ENCODE results near the gene ACSM2B. TPM values are rescaled to one million over a fixed set of nuclear protein-coding genes. Genes with fewer than 3 reads are reported as not detected.
"Not testable (repeated sequence)": the region's sequence is repeated elsewhere in the genome, so short reads cannot be mapped to it uniquely, and the experiment has no call there.

ACSM2B gene
- total and polyA plus RNA-seq, 2 donors (not counting 3 experiments of a cell fraction or from before 2014, with no cell fraction given): 0.07 TPM; not detected in 1

DNA sequence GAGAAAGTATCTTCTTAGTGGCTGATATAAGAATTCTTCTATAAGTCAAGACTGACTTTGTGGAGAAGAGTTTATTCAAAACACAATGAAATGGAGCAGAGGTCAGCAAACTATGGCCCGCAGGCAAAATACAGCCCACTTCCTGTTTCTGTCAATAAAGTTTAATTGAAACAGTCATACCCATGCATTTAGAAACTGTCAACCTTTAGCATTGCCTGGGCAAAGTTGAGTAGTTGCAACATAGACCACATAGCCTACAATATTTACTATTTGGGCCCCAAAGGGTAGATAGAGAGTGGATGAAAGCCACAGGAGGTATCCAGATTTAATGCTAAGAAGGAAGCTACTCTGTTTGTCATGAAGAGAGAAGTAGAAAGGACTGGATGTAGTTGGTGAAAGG, 38.0 kb downstream of the ACSM2B start:
- Histone ChIP-seq H3K9me1 (replicated peaks; ENCODE audit: control insufficient read depth, extremely low read depth, insufficient read depth, low read length) (no peaks in the 10 kb centered on the region), H3K27me3 (ENCODE audit: control insufficient read depth in 2 of 2, insufficient read depth in 2 of 2, low read length in 2 of 2) (no peaks in the 10 kb centered on the region), H3K9me3 (replicated peaks; ENCODE audit: control insufficient read depth, insufficient read depth, low read length) (no peaks in the 10 kb centered on the region), H3K4me3 (replicated peaks in 1 of 3; ENCODE audit: insufficient read depth in 1 of 3, low read depth in 1 of 3, low read length in 3 of 3) (no peak overlapping the region), H3K9ac (replicated peaks; ENCODE audit: extremely low read depth, insufficient read depth, low read length) (no peak overlapping the region), H3K79me2 (ENCODE audit: control insufficient read depth, insufficient read depth, low read length) (no peaks in the 10 kb centered on the region), H3K4me1 (ENCODE audit: control insufficient read depth, extremely low read depth, insufficient read depth, low read length) (no peaks in the 10 kb centered on the region), H3K4me2 (ENCODE audit: insufficient read depth, low read length) (no peak overlapping the region), H4K20me1 (replicated peaks; ENCODE audit: control insufficient read depth, extremely low read depth, insufficient read depth, low read length) (no peaks in the 10 kb centered on the region), H3K36me3 (ENCODE audit: control insufficient read depth in 2 of 2, extremely low read depth in 1 of 2, insufficient read depth in 2 of 2, low read length in 2 of 2) (no peaks in the 10 kb centered on the region), H2AFZ (ENCODE audit: low read depth, low read length) (no peak overlapping the region), H3K27ac (ENCODE audit: insufficient read depth, low read depth, low read length) (no peak overlapping the region)
- ChIA-PET CTCF (no interaction called here), POLR2A (no interaction called here)
- FAIRE-seq (no peak), DNase-seq (ENCODE audit: low read depth, low spot score) (no peak)
- dilution Hi-C loops (cut with MboI; ENCODE audit: extremely low pct_ligation_motif_present, low sequenced_read_pairs) (no loop called here), intact Hi-C loops (cut with micrococcal nuclease) (no loop called here)
- no peak for TF ChIP-seq EZH2 (IDR thresholded peaks at IDR 0.05; ENCODE audit: borderline replicate concordance, low read depth, low read length, severe bottlenecking)
- TF ChIP-seq JUN (IDR thresholded peaks at IDR 0.05; ENCODE audit: borderline replicate concordance, insufficient read depth, insufficient read length, low read depth): no peak
- no peak for TF ChIP-seq FOS (IDR thresholded peaks at IDR 0.05; ENCODE audit: borderline replicate concordance, insufficient read depth, low read length)
- no peak for TF ChIP-seq MYC (IDR thresholded peaks at IDR 0.05; ENCODE audit: low read depth, low read length)
- no peak for TF ChIP-seq POLR2A (IDR thresholded peaks at IDR 0.05; ENCODE audit: low read depth, low read length)
- TF ChIP-seq, protein P1, sequence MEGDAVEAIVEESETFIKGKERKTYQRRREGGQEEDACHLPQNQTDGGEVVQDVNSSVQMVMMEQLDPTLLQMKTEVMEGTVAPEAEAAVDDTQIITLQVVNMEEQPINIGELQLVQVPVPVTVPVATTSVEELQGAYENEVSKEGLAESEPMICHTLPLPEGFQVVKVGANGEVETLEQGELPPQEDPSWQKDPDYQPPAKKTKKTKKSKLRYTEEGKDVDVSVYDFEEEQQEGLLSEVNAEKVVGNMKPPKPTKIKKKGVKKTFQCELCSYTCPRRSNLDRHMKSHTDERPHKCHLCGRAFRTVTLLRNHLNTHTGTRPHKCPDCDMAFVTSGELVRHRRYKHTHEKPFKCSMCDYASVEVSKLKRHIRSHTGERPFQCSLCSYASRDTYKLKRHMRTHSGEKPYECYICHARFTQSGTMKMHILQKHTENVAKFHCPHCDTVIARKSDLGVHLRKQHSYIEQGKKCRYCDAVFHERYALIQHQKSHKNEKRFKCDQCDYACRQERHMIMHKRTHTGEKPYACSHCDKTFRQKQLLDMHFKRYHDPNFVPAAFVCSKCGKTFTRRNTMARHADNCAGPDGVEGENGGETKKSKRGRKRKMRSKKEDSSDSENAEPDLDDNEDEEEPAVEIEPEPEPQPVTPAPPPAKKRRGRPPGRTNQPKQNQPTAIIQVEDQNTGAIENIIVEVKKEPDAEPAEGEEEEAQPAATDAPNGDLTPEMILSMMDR (IDR thresholded peaks at IDR 0.05; ENCODE audit: extremely low read depth in 1 of 2, insufficient read depth in 1 of 2, low read depth in 1 of 2, low read length in 2 of 2): no peak
- TF ChIP-seq, protein P2, sequence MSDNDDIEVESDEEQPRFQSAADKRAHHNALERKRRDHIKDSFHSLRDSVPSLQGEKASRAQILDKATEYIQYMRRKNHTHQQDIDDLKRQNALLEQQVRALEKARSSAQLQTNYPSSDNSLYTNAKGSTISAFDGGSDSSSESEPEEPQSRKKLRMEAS (IDR thresholded peaks at IDR 0.05; ENCODE audit: insufficient read depth, insufficient read length): no peak
- no peak for TF ChIP-seq GATA2 (IDR thresholded peaks at IDR 0.05; ENCODE audit: insufficient read depth, insufficient read length, low read depth, low read length)
- no peak for TF ChIP-seq POLR2AphosphoS5 (IDR thresholded peaks at IDR 0.05; ENCODE audit: insufficient read depth, low read depth, low read length)
- BruUV-seq (replicated peaks): no TSS peak

DNA sequence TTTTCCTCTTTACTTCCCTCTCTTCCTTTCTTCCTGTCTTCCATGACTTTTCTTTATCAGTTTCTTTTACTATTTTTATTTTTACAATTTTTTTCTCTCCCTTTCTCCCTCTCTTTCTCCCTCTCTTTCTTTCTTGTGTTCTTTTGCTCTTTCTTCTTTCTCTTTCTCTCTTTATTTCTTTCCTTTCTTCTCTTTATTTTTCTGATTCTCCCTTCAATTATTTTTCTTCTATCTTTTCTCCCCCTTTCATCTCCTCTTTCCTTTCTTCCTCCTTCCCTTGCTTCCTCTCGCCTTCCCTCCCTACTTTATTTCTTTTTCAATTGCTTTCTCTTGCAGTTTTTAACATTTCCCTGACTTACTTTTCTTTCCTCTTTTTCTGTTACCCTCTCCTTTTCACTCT, 39.5 kb downstream of the ACSM2B start:
- BruUV-seq (replicated peaks); dilution Hi-C loops (cut with MboI; ENCODE audit: extremely low pct_ligation_motif_present, low sequenced_read_pairs); CTCF ChIA-PET; H3K9me3 ChIP-seq (replicated peaks; ENCODE audit: control insufficient read depth, insufficient read depth, low read length); H3K4me3 ChIP-seq (replicated peaks in 1 of 3; ENCODE audit: insufficient read depth in 1 of 3, low read depth in 1 of 3, low read length in 3 of 3); H3K36me3 ChIP-seq (ENCODE audit: control insufficient read depth in 2 of 2, extremely low read depth in 1 of 2, insufficient read depth in 2 of 2, low read length in 2 of 2); H3K27me3 ChIP-seq (ENCODE audit: control insufficient read depth in 2 of 2, insufficient read depth in 2 of 2, low read length in 2 of 2); DNase-seq (ENCODE audit: low read depth, low spot score); H3K9me1 ChIP-seq (replicated peaks; ENCODE audit: control insufficient read depth, extremely low read depth, insufficient read depth, low read length); H3K27ac ChIP-seq (ENCODE audit: insufficient read depth, low read depth, low read length); H3K4me2 ChIP-seq (ENCODE audit: insufficient read depth, low read length); H3K9ac ChIP-seq (replicated peaks; ENCODE audit: extremely low read depth, insufficient read depth, low read length); H3K79me2 ChIP-seq (ENCODE audit: control insufficient read depth, insufficient read depth, low read length); FAIRE-seq; H3K4me1 ChIP-seq (ENCODE audit: control insufficient read depth, extremely low read depth, insufficient read depth, low read length); H4K20me1 ChIP-seq (replicated peaks; ENCODE audit: control insufficient read depth, extremely low read depth, insufficient read depth, low read length); POLR2A ChIA-PET; intact Hi-C loops (cut with micrococcal nuclease); H2AFZ ChIP-seq (ENCODE audit: low read depth, low read length): not testable (repeated sequence)

DNA sequence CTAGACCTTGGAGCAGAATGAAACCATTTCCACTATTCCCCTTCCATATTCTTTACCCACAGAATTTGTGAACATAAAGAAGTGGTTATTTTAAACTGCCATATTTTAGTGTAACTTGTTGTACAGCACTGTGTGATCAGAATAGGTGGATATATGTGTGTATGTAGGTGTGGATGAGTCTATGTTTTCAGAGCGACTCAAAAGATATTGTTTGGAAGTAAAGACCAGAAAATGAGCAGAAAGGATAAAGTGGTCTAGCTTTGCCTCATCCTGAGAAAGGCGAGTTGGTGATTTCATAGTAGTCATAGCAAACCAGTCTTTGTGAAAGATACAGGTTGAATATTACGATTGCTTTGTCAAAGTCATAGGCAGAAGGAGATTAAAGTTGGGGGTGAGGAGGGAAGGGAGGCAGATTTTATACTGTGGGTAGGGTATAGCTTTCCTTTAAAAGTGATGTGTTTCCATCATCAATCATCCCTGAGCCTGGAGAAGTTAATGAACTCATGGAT, 43.8 kb downstream of the ACSM2B start:
- H3K4me1 ChIP-seq (ENCODE audit: control insufficient read depth, extremely low read depth, insufficient read depth, low read length); H3K27me3 ChIP-seq (ENCODE audit: control insufficient read depth in 2 of 2, insufficient read depth in 2 of 2, low read length in 2 of 2); H2AFZ ChIP-seq (ENCODE audit: low read depth, low read length); H3K9me1 ChIP-seq (replicated peaks; ENCODE audit: control insufficient read depth, extremely low read depth, insufficient read depth, low read length); H3K4me3 ChIP-seq (replicated peaks in 1 of 3; ENCODE audit: insufficient read depth in 1 of 3, low read depth in 1 of 3, low read length in 3 of 3); FAIRE-seq; CTCF ChIA-PET; H3K4me2 ChIP-seq (ENCODE audit: insufficient read depth, low read length); H4K20me1 ChIP-seq (replicated peaks; ENCODE audit: control insufficient read depth, extremely low read depth, insufficient read depth, low read length); POLR2A ChIA-PET; dilution Hi-C loops (cut with MboI; ENCODE audit: extremely low pct_ligation_motif_present, low sequenced_read_pairs); H3K9ac ChIP-seq (replicated peaks; ENCODE audit: extremely low read depth, insufficient read depth, low read length); H3K27ac ChIP-seq (ENCODE audit: insufficient read depth, low read depth, low read length); H3K79me2 ChIP-seq (ENCODE audit: control insufficient read depth, insufficient read depth, low read length); DNase-seq (ENCODE audit: low read depth, low spot score); H3K9me3 ChIP-seq (replicated peaks; ENCODE audit: control insufficient read depth, insufficient read depth, low read length); H3K36me3 ChIP-seq (ENCODE audit: control insufficient read depth in 2 of 2, extremely low read depth in 1 of 2, insufficient read depth in 2 of 2, low read length in 2 of 2); BruUV-seq (replicated peaks); intact Hi-C loops (cut with micrococcal nuclease): not testable (repeated sequence)
